Measurements from ENCODE around the gene MBD3.
A peak's percentile ranks its signal among the peaks of the same experiment; 100 is the strongest.
"Not testable (repeated sequence)": the region's sequence is repeated elsewhere in the genome, so short reads cannot be mapped to it uniquely, and the experiment has no call there.

Gene MBD3, protein sequence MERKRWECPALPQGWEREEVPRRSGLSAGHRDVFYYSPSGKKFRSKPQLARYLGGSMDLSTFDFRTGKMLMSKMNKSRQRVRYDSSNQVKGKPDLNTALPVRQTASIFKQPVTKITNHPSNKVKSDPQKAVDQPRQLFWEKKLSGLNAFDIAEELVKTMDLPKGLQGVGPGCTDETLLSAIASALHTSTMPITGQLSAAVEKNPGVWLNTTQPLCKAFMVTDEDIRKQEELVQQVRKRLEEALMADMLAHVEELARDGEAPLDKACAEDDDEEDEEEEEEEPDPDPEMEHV

DNA sequence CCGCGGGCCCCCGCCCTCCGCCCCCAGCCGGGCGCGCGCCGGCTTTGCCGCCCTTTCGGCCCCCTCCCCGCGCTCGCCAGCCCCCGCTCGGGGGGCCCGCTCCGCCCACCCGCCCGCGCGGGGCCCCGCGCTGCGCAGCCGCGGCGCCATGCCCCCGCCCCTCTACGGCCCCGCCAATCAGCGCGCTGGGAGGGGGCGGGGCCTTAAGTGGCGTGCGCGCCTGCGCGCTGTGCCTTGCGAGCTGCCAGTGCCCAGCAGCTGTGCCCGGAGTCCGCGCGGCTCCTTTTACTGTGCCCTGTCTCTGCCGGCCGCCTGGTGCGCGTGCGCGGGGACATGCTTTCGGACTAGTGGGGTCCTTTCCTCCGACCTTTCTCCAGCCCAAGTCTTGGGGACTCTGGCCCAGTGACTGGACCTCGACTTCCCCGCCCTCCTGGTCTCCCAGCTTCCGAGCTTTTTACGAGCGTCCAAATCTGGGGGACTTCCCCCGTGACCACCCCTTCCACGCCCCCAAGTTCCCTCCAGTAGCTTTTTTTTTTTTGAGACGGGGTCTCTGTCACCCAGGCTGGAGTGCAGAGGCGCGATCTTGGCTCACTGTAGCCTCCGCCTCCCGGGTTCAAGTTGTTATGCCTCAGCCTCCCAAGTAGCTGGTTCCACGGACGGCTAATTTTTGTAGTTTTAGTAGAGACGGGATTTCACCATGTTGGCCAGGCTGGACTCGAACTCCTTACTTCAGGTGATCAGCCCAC is at the start of gene MBD3:
MBD3 (minus strand) TSS at position 111 of the 746 bp plus-strand sequence. CDS start 234 bp downstream, outside the sequence.
- peak within 1 kb of the TSS; percentile 94 for H3K27ac ChIP-seq (ENCODE audit: low read depth, low read length)
- no peaks in the 10 kb centered on the region for H3K9me3 ChIP-seq (ENCODE audit: control insufficient read depth in 1 of 2, low read length in 2 of 2)
- peaks cover 9 to 17% of the 10 kb centered on the region in 2 donors for H3K36me3 ChIP-seq (ENCODE audit: control insufficient read depth in 1 of 2, insufficient read depth in 2 of 2, low read length in 2 of 2)
- H3K4me1 ChIP-seq (ENCODE audit: control insufficient read depth in 1 of 2, insufficient read depth in 2 of 2, low read length in 2 of 2), result peaks cover 15 to 19% of the 10 kb centered on the region in 2 donors
- peak within 1 kb of the TSS; percentile 84 to 90 for H3K9ac ChIP-seq (ENCODE audit: low read depth in 1 of 2, low read length in 2 of 2)
- H3K4me3 ChIP-seq (ENCODE audit: low read depth in 1 of 2, low read length in 2 of 2), result peak within 1 kb of the TSS; percentile 83 to 85
- H3K27me3 ChIP-seq (ENCODE audit: control insufficient read depth in 1 of 2, insufficient read depth in 2 of 2, low read length in 2 of 2), result no peaks in the 10 kb centered on the region

DNA sequence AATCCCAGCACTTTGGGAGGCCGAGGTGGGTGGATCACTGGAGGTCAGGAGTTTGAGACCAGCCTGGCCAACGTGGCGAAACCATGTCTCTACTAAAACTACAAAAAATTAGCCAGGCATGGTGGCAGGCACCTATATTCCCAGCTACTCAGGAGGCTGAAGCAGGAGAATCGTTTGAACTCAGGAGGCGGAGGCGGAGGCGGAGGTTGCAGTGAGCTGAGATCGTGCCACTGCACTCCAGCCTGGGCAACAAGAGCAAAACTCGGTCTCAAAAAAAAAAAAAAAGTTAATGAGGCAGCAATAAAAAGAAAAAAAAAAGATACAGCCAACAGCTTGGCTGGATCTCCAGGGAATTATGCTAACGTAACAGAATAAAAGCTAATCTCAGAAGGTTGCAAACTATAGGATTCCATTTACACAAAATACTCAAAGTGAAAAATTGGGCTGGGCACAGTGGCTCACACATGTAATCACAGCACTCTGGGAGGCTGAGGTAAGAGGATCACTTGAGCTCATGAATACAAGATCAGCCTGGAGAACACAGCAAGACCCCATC is 48.3 kb upstream of the MBD3 start:
- not testable (repeated sequence) for H3K9ac ChIP-seq (ENCODE audit: low read depth in 1 of 2, low read length in 2 of 2); H3K4me1 ChIP-seq (ENCODE audit: control insufficient read depth in 1 of 2, insufficient read depth in 2 of 2, low read length in 2 of 2); H3K27ac ChIP-seq (ENCODE audit: low read depth, low read length); H3K4me3 ChIP-seq (ENCODE audit: low read depth in 1 of 2, low read length in 2 of 2); H3K9me3 ChIP-seq (ENCODE audit: control insufficient read depth in 1 of 2, low read length in 2 of 2); H3K27me3 ChIP-seq (ENCODE audit: control insufficient read depth in 1 of 2, insufficient read depth in 2 of 2, low read length in 2 of 2)
- peaks cover 6 to 52% of the 10 kb centered on the region in 2 donors for H3K36me3 ChIP-seq (ENCODE audit: control insufficient read depth in 1 of 2, insufficient read depth in 2 of 2, low read length in 2 of 2)

DNA sequence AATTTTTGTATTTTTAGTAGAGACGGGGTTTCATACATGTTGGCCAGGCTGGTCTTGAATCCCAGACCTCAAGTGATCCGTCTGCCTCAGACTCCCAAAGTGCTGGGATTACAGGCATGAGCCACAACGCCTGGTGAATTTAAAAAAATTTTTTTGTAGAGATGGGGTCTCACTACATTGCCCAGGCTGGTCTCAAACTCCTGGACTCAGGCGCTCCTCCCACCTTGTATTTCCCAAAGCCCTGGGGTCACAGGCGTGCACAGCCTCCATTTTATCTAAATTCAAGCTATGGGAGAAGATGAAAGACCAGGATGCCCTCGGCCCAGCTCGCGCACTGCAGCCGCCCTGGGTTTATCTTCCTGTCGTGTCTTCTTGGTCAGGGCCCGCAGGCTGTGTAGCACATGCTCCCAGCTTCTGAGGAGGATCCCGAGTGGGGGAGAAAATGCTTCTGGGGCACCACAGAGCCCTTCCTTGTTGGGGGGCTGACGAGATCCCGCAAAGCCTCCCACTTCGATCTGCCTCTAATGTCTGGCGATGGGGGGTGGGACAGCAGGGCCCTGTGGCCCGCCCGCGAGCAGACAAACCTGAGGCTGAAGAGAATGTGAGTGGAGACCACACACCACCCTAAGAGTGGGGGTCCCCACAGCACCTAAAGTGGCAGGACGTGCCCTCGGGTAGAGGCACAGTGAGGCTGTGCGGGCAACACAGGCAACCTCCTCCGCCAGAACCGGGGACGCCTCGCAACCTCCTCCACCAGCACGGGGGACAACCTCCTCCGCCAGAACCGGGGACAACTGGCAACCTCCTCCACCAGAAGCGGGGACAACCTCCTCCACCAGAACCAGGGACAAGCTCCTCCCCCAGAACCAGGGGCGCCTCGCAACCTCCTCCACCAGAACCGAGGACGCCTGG is 43.9 kb upstream of the MBD3 start:
- H3K4me3 ChIP-seq (ENCODE audit: low read depth in 1 of 2, low read length in 2 of 2), result no peak overlapping the region
- H3K27me3 ChIP-seq (ENCODE audit: control insufficient read depth in 1 of 2, insufficient read depth in 2 of 2, low read length in 2 of 2), result no peaks in the 10 kb centered on the region
- peaks cover 6 to 20% of the 10 kb centered on the region in 2 donors for H3K4me1 ChIP-seq (ENCODE audit: control insufficient read depth in 1 of 2, insufficient read depth in 2 of 2, low read length in 2 of 2)
- H3K27ac ChIP-seq (ENCODE audit: low read depth, low read length), result no peak overlapping the region
- H3K9ac ChIP-seq (ENCODE audit: low read depth in 1 of 2, low read length in 2 of 2), result no peak overlapping the region
- H3K9me3 ChIP-seq (ENCODE audit: control insufficient read depth in 1 of 2, low read length in 2 of 2), result peaks cover 0 to 2% of the 10 kb centered on the region in 2 donors
- peaks cover 13 to 45% of the 10 kb centered on the region in 2 donors for H3K36me3 ChIP-seq (ENCODE audit: control insufficient read depth in 1 of 2, insufficient read depth in 2 of 2, low read length in 2 of 2)

DNA sequence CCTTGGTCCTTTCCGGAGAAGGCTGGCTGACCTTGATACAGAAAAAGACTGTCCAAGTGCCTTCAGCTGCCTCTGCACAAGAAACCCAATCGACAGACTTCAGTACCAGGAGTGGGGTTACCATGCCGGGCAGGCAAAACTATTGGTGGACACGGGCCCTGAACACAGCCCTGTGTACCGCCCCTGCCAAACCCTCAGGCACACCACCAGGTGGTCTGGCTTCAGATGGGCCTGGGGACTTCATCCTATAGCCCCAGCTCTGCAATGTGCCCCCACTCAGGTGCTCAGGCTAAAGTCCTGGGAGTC is 42.2 kb upstream of the MBD3 start:
- H3K9ac ChIP-seq (ENCODE audit: low read depth in 1 of 2, low read length in 2 of 2), result no peak overlapping the region
- peaks cover 13 to 51% of the 10 kb centered on the region in 2 donors for H3K36me3 ChIP-seq (ENCODE audit: control insufficient read depth in 1 of 2, insufficient read depth in 2 of 2, low read length in 2 of 2)
- no peak overlapping the region for H3K27ac ChIP-seq (ENCODE audit: low read depth, low read length)
- no peak overlapping the region for H3K4me3 ChIP-seq (ENCODE audit: low read depth in 1 of 2, low read length in 2 of 2)
- peaks cover 6 to 20% of the 10 kb centered on the region in 2 donors for H3K4me1 ChIP-seq (ENCODE audit: control insufficient read depth in 1 of 2, insufficient read depth in 2 of 2, low read length in 2 of 2)
- peaks cover 0 to 2% of the 10 kb centered on the region in 2 donors for H3K9me3 ChIP-seq (ENCODE audit: control insufficient read depth in 1 of 2, low read length in 2 of 2)
- H3K27me3 ChIP-seq (ENCODE audit: control insufficient read depth in 1 of 2, insufficient read depth in 2 of 2, low read length in 2 of 2), result no peaks in the 10 kb centered on the region

DNA sequence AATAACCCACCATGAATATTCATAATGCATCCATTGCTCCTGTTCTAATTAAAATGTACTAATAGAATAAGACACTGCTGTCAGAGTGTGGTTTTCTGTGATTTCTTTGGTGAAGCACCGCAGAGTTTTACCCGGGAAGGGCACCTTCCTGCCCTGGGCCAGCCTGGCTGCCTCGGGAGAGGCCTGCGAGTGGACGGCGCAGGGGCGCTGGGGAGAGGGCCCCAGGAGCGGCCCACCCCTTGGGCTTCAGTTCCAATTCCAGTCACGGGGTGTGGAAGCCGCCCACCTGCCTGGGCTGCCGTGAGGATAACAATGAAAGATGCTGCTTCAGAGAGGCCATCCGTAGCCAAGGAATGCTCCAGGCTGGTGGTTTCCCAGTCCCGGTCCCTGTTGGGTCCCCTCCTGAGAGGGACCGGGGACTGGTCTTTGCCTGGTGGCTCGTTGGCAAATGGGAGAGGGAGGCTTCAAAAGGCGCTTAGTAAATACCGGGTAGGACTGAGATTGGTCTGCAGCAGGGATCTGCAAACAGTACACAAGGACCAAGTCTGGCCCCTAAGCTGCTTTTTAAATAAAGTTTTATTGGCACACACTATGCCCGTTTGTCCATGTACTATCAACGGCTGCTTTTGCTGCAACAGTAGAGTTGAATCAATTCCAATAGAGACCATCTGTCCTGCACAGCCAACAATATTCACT is 41.7 kb upstream of the MBD3 start:
- Histone ChIP-seq H3K4me1 (ENCODE audit: control insufficient read depth in 1 of 2, insufficient read depth in 2 of 2, low read length in 2 of 2) (peaks cover 6 to 20% of the 10 kb centered on the region in 2 donors), H3K36me3 (ENCODE audit: control insufficient read depth in 1 of 2, insufficient read depth in 2 of 2, low read length in 2 of 2) (peaks cover 13 to 47% of the 10 kb centered on the region in 2 donors)

GRCh38 chr19:1633269-1633826 is 40.7 kb upstream of the MBD3 start:
- Histone ChIP-seq H3K9ac (ENCODE audit: low read depth in 1 of 2, low read length in 2 of 2) (peak overlapping the region in 1 of 2 donors; percentile 63), H3K36me3 (ENCODE audit: control insufficient read depth in 1 of 2, insufficient read depth in 2 of 2, low read length in 2 of 2) (peaks cover 13 to 36% of the 10 kb centered on the region in 2 donors), H3K4me1 (ENCODE audit: control insufficient read depth in 1 of 2, insufficient read depth in 2 of 2, low read length in 2 of 2) (peaks cover 6 to 20% of the 10 kb centered on the region in 2 donors), H3K27me3 (ENCODE audit: control insufficient read depth in 1 of 2, insufficient read depth in 2 of 2, low read length in 2 of 2) (no peaks in the 10 kb centered on the region), H3K4me3 (ENCODE audit: low read depth in 1 of 2, low read length in 2 of 2) (peak overlapping the region in 1 of 2 donors; percentile 8), H3K9me3 (ENCODE audit: control insufficient read depth in 1 of 2, low read length in 2 of 2) (peaks cover 0 to 2% of the 10 kb centered on the region in 2 donors), H3K27ac (ENCODE audit: low read depth, low read length) (peak overlapping the region; percentile 70)

More for the DNA sequence above, 41.7 kb upstream of the MBD3 start:
- Histone ChIP-seq H3K9ac (ENCODE audit: low read depth in 1 of 2, low read length in 2 of 2) (no peak overlapping the region), H3K27me3 (ENCODE audit: control insufficient read depth in 1 of 2, insufficient read depth in 2 of 2, low read length in 2 of 2) (no peaks in the 10 kb centered on the region), H3K9me3 (ENCODE audit: control insufficient read depth in 1 of 2, low read length in 2 of 2) (peaks cover 0 to 2% of the 10 kb centered on the region in 2 donors), H3K27ac (ENCODE audit: low read depth, low read length) (no peak overlapping the region), H3K4me3 (ENCODE audit: low read depth in 1 of 2, low read length in 2 of 2) (no peak overlapping the region)

GRCh38 chr19:1632462-1633268 is 40.0 kb upstream of the MBD3 start:
- Histone ChIP-seq H3K4me1 (ENCODE audit: control insufficient read depth in 1 of 2, insufficient read depth in 2 of 2, low read length in 2 of 2) (peaks cover 6 to 20% of the 10 kb centered on the region in 2 donors), H3K9ac (ENCODE audit: low read depth in 1 of 2, low read length in 2 of 2) (peak overlapping the region; percentile 16 to 63), H3K27ac (ENCODE audit: low read depth, low read length) (peak overlapping the region; percentile 70), H3K4me3 (ENCODE audit: low read depth in 1 of 2, low read length in 2 of 2) (peak overlapping the region in 1 of 2 donors; percentile 24), H3K36me3 (ENCODE audit: control insufficient read depth in 1 of 2, insufficient read depth in 2 of 2, low read length in 2 of 2) (peaks cover 10 to 32% of the 10 kb centered on the region in 2 donors), H3K27me3 (ENCODE audit: control insufficient read depth in 1 of 2, insufficient read depth in 2 of 2, low read length in 2 of 2) (no peaks in the 10 kb centered on the region), H3K9me3 (ENCODE audit: control insufficient read depth in 1 of 2, low read length in 2 of 2) (peaks cover 0 to 2% of the 10 kb centered on the region in 2 donors)

DNA sequence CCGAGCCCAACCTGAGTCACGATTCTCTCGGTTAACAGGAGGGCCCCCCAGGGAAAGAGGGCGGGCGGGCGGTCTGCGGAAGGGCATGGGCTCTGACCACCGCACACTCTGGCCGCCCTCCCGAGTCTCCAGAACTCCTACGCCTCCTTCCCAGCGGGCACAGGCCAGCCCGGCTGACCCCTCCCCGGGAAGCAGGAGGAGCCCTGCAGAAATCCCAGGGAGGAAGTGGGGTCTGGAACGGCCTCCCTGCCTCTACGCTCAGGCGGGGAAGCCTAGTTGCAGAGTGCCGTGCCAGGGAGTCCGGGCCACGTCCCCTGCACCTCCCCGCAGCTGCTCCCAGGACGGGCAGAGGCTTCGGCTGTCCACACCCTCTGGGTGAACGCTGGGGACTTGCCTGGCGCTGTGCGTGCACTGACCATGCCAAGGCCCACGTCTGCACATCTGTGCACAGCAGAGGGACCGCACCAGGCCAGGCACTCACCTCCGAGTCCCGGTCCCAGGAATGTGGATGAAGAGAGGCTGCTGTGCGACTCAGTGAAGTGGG is 39.0 kb upstream of the MBD3 start:
- H3K27me3 ChIP-seq (ENCODE audit: control insufficient read depth in 1 of 2, insufficient read depth in 2 of 2, low read length in 2 of 2), result no peaks in the 10 kb centered on the region
- H3K4me3 ChIP-seq (ENCODE audit: low read depth in 1 of 2, low read length in 2 of 2), result no peak overlapping the region
- H3K36me3 ChIP-seq (ENCODE audit: control insufficient read depth in 1 of 2, insufficient read depth in 2 of 2, low read length in 2 of 2), result peaks cover 10 to 23% of the 10 kb centered on the region in 2 donors
- H3K9me3 ChIP-seq (ENCODE audit: control insufficient read depth in 1 of 2, low read length in 2 of 2), result peaks cover 0 to 2% of the 10 kb centered on the region in 2 donors
- H3K9ac ChIP-seq (ENCODE audit: low read depth in 1 of 2, low read length in 2 of 2), result no peak overlapping the region
- no peak overlapping the region for H3K27ac ChIP-seq (ENCODE audit: low read depth, low read length)
- H3K4me1 ChIP-seq (ENCODE audit: control insufficient read depth in 1 of 2, insufficient read depth in 2 of 2, low read length in 2 of 2), result peaks cover 6 to 20% of the 10 kb centered on the region in 2 donors

Data from duodenal mucosa (tissue), 2 donors.